B cell (primary cell): ENCODE measurements around the gene HEXD. TPM values are rescaled to one million over a fixed set of nuclear protein-coding genes. Genes with fewer than 3 reads are reported as not detected.

Experiments
- ATAC-seq: fragments of 200-7000 bp; cut with Tn5 transposase; one replicate; pipeline ENCODE4 v1.10.0; 2021; ENCODE audit warnings: low read depth, mild to moderate bottlenecking, moderate number of reproducible peaks, moderate library complexity
- CTCF ChIA-PET: fragments of 350-600 bp; sonication (Branson Sonifier 250); formaldehyde crosslinking; loops from one replicate; lab custom pipeline; 2021; ENCODE audit warnings: antibody characterized with exemption, inconsistent platforms; lab: Charles Lee
- POLR2A ChIA-PET: fragments of 350-600 bp; sonication (Branson Sonifier 250); formaldehyde crosslinking; loops from one replicate; lab custom pipeline; 2021; ENCODE audit warnings: antibody characterized with exemption; lab: Charles Lee
- DNase-seq: peaks from one replicate; pipeline ENCODE4 v3.0.0; 2013
- H2AFZ ChIP-seq: 2 replicates; pipeline ENCODE4 v1.6.1; 2012; ENCODE audit warnings: mild to moderate bottlenecking, low read depth, low read length; ENCODE audit not compliant: insufficient read depth, poor library complexity, severe bottlenecking
- H3K27ac ChIP-seq, 2 donors: 1 replicate in 1 of 2; 2 replicates in 1 of 2; pipeline ENCODE4 v1.5.1; 2012 to 2013; ENCODE audit warnings: low read length in 2 of 2, mild to moderate bottlenecking in 2 of 2, moderate library complexity in 1 of 2
- H3K27me3 ChIP-seq, 4 experiments: fragments of 200-600 bp in 1 of 4; sonication (generic) in 1 of 4; replicated peaks in 1 of 4; 1 replicate in 2 of 4; 2 replicates in 2 of 4; pipeline versions ENCODE4 v1.6.1 to v1.7.0; 2013 to 2016; ENCODE audit warnings: low read length in 3 of 4, mild to moderate bottlenecking in 2 of 4, mixed read lengths in 1 of 4, moderate library complexity in 1 of 4; ENCODE audit not compliant: insufficient read depth in 4 of 4, control insufficient read depth in 3 of 4; ENCODE audit errors: control extremely low read depth in 1 of 4
- H3K36me3 ChIP-seq, 2 experiments: replicated peaks in 1 of 2; 1 replicate in 1 of 2; 2 replicates in 1 of 2; pipeline versions ENCODE4 v1.6.1 to v1.7.1; 2013; ENCODE audit warnings: low read length in 1 of 2; ENCODE audit not compliant: insufficient read depth in 2 of 2, control insufficient read depth in 1 of 2; ENCODE audit errors: control extremely low read depth in 1 of 2, extremely low read depth in 1 of 2
- H3K4me1 ChIP-seq, 2 donors: fragments of 200-600 bp in 1 of 2; sonication (generic) in 1 of 2; 1 replicate in 1 of 2; 2 replicates in 1 of 2; pipeline versions ENCODE4 v1.5.1 to v1.6.1; 2013 to 2017; ENCODE audit warnings: low read length in 2 of 2; ENCODE audit not compliant: control insufficient read depth in 2 of 2, insufficient read depth in 2 of 2
- H3K4me2 ChIP-seq: replicated peaks from 2 replicates; pipeline ENCODE3; 2012; ENCODE audit warnings: mild to moderate bottlenecking, low read depth, low read length; ENCODE audit not compliant: poor library complexity, severe bottlenecking
- H3K4me3 ChIP-seq, 5 experiments: fragments of 200-600 bp in 1 of 5; sonication (generic) in 1 of 5; 1 replicate in 3 of 5; 2 replicates in 2 of 5; pipeline versions ENCODE4 v1.5.1 to v1.7.0; 2011 to 2016; ENCODE audit warnings: low read length in 4 of 5, mild to moderate bottlenecking in 4 of 5, low read depth in 2 of 5, control low read depth in 1 of 5, moderate library complexity in 1 of 5; ENCODE audit not compliant: insufficient read depth in 1 of 5; ENCODE audit errors: control extremely low read depth in 1 of 5, extremely low read depth in 1 of 5
- H3K79me2 ChIP-seq: fragments of 200-600 bp; sonication (generic); one replicate; pipeline ENCODE4 v1.6.0; 2016; ENCODE audit warnings: low read length; ENCODE audit not compliant: control insufficient read depth, insufficient read depth
- H3K9ac ChIP-seq: fragments of 200-600 bp; sonication (generic); 2 replicates; pipeline ENCODE4 v1.6.1; 2017; ENCODE audit warnings: mild to moderate bottlenecking, low read length, moderate library complexity
- H3K9me3 ChIP-seq, 3 donors: one replicate each; pipeline versions ENCODE4 v1.6.1 to v1.7.1; 2013; ENCODE audit warnings: low read length in 2 of 3; ENCODE audit not compliant: control insufficient read depth in 2 of 3, insufficient read depth in 1 of 3; ENCODE audit errors: control extremely low read depth in 1 of 3
- H4K20me1 ChIP-seq: 2 replicates; pipeline ENCODE4 v1.6.0; 2012; ENCODE audit warnings: mild to moderate bottlenecking, low read length; ENCODE audit not compliant: insufficient read depth, control insufficient read depth, poor library complexity, severe bottlenecking
- H3K27ac Mint-ChIP-seq: one replicate; pipeline ENCODE4 v1.8.0; 2021; ENCODE audit warnings: mixed read lengths
- H3K27me3 Mint-ChIP-seq: one replicate; pipeline ENCODE4 v1.8.0; 2021; ENCODE audit warnings: mixed read lengths
- H3K4me1 Mint-ChIP-seq: one replicate; pipeline ENCODE4 v1.8.0; 2021; ENCODE audit warnings: mixed read lengths
- H3K4me3 Mint-ChIP-seq: one replicate; pipeline ENCODE4 v1.8.0; 2021; ENCODE audit warnings: mixed read lengths
- H3K9me3 Mint-ChIP-seq: one replicate; pipeline ENCODE4 v1.8.0; 2022; ENCODE audit warnings: mixed read lengths; ENCODE audit not compliant: insufficient read depth
- EZH2 ChIP-seq: IDR thresholded peaks from 2 replicates; pipeline ENCODE4 v1.6.1; 2012; ENCODE audit warnings: borderline replicate concordance, low read depth, mild to moderate bottlenecking, moderate library complexity, low read length; ENCODE audit not compliant: insufficient read depth, poor library complexity, severe bottlenecking
- WGBS: methylation state at CpG from one replicate; pipeline ENCODE4 v1.1.5; 2013; ENCODE audit warnings: missing lambda C conversion rate; ENCODE audit not compliant: insufficient coverage; 5-methylcytosine and 5-hydroxymethylcytosine counted together
- intact Hi-C: fragments of 100-400 bp; cut with micrococcal nuclease; formaldehyde crosslinking; loops from one replicate; pipeline ENCODE4 v1.10.0; 2022
- polyA plus RNA-seq: library from polyadenylated mRNA; depleted of rRNA; stranded (reverse); fragments of >200 nt; gene quantifications from 2 replicates; pipeline ENCODE4 v1.2.3, GENCODE V29; 2012
- total RNA-seq, 2 donors: library from RNA; stranded (reverse); fragments of 120-200 nt in 1 of 2; gene quantifications; 1 replicate in 1 of 2; 2 replicates in 1 of 2; pipeline versions ENCODE4 v1.2.3 to v1.2.4, GENCODE V29; 2013 to 2022
- TF ChIP-seq, protein P1 (sequence below): fragments of 200-600 bp; IDR thresholded peaks from one replicate; pipeline ENCODE4 v1.8.0; 2022; ENCODE audit warnings: antibody characterized with exemption, mild to moderate bottlenecking

HEXD gene
- total and polyA plus RNA-seq, 2 donors (not counting 1 experiment from before 2014, with no cell fraction given): 128 to 317 TPM

DNA sequence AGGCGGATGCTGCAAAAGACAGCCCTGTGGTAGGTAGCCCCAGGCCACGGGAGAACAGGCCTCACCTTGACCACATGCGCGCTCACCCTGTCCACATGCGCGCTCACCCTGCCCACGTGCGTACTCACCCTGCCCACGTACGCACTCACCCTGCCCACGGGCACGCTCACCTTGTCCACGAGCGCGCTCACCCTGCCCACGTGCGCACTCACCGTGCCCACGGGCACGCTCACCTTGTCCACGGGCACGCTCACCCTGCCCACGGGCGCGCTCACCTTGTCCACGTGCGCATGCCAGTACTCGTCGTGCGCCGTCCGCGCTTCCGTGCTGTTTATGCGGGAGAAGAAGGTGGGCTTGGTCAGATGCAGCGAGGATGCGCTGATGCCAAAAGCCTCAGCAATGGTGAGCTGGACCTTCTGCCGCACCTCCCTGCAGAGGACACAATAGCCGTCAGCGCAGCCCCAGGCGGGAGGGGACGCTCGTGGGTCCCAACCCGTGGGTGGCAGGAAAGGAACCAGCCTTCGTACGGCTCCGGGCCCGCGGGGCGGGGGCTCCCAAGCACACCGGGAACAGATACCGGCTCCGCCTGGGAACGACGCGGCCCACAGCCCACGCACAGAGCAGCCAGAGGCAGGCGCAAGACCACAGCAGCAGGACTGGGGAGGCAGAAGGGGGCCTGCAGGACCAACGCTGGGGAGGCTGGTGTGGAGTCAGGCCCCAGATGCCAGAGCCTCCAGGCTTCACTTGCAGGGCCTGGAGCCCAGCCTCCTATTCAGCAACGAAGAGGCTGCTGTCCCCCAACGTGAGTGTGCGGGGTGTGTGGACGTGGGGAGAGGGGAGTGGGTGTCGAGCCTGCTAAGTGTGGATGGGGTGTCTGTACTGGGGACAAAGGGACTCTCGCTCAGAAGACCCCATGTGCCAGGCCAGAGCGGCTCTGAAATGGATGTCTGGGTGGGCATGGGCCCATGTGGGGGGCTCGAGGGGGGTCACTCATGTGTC, 14.2 kb upstream of the HEXD start:
- intact Hi-C loops: no loop called here
- peaks cover 18% of the 10 kb centered on the region for H3K4me1 Mint-ChIP-seq
- no peak for TF ChIP-seq EZH2
- TF ChIP-seq, protein P1, sequence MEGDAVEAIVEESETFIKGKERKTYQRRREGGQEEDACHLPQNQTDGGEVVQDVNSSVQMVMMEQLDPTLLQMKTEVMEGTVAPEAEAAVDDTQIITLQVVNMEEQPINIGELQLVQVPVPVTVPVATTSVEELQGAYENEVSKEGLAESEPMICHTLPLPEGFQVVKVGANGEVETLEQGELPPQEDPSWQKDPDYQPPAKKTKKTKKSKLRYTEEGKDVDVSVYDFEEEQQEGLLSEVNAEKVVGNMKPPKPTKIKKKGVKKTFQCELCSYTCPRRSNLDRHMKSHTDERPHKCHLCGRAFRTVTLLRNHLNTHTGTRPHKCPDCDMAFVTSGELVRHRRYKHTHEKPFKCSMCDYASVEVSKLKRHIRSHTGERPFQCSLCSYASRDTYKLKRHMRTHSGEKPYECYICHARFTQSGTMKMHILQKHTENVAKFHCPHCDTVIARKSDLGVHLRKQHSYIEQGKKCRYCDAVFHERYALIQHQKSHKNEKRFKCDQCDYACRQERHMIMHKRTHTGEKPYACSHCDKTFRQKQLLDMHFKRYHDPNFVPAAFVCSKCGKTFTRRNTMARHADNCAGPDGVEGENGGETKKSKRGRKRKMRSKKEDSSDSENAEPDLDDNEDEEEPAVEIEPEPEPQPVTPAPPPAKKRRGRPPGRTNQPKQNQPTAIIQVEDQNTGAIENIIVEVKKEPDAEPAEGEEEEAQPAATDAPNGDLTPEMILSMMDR: no peak
- peaks cover 2 to 24% of the 10 kb centered on the region in 2 experiments for H3K36me3 ChIP-seq
- ChIA-PET CTCF (no interaction called here), POLR2A (no interaction called here)
- H3K9me3 Mint-ChIP-seq: no peaks in the 10 kb centered on the region
- no peaks in the 10 kb centered on the region for H3K27me3 ChIP-seq
- H3K27me3 Mint-ChIP-seq: no peaks in the 10 kb centered on the region
- ATAC-seq: no peak
- no peak overlapping the region for H2AFZ ChIP-seq
- H3K4me2 ChIP-seq: no peak overlapping the region
- H3K4me1 ChIP-seq: peaks cover 12 to 25% of the 10 kb centered on the region in 2 donors
- no peak overlapping the region for H3K9ac ChIP-seq
- H3K9me3 ChIP-seq: no peaks in the 10 kb centered on the region
- H4K20me1 ChIP-seq: no peaks in the 10 kb centered on the region
- no peaks in the 10 kb centered on the region for H3K79me2 ChIP-seq
- H3K4me3 ChIP-seq: no peak overlapping the region
- no peak overlapping the region for H3K4me3 Mint-ChIP-seq
- no peak for DNase-seq
- WGBS: 98% methylated on average over 65 of the region's 67 CpGs
- no peak overlapping the region for H3K27ac Mint-ChIP-seq
- H3K27ac ChIP-seq: no peak overlapping the region

DNA sequence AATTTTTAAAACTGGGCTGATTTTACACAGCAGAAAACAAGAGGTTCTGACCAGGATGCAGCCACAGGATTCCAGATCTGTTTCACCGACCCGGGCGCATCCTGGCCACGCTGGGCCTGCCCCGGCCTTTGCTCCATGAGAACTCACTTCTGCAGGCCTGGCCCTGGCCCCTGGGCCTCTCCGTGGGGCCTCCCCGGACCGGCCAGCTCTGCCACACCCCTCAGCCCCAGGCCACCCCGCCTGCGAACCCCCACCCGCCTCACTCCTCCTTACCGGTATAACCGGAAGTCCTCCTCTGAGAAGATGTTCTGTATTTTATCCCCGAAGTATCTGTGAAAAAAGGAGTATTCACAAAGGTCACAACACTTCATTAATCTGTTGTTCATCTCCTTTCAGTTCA, 13.1 kb upstream of the HEXD start:
- no peaks in the 10 kb centered on the region for H3K9me3 Mint-ChIP-seq
- no peak overlapping the region for H3K27ac ChIP-seq
- H3K4me1 ChIP-seq: peaks cover 12 to 23% of the 10 kb centered on the region in 2 donors
- H3K79me2 ChIP-seq: peaks cover 6% of the 10 kb centered on the region
- peaks cover 2 to 22% of the 10 kb centered on the region in 2 experiments for H3K36me3 ChIP-seq
- no peaks in the 10 kb centered on the region for H3K9me3 ChIP-seq
- no peak overlapping the region for H3K27ac Mint-ChIP-seq
- ChIA-PET POLR2A (no interaction called here), CTCF (no interaction called here)
- H3K27me3 ChIP-seq: no peaks in the 10 kb centered on the region
- no peak overlapping the region for H2AFZ ChIP-seq
- H3K27me3 Mint-ChIP-seq: no peaks in the 10 kb centered on the region
- H4K20me1 ChIP-seq: peaks cover 4% of the 10 kb centered on the region
- H3K4me1 Mint-ChIP-seq: peaks cover 18% of the 10 kb centered on the region
- H3K4me3 ChIP-seq: no peak overlapping the region
- TF ChIP-seq EZH2: no peak
- TF ChIP-seq, protein P1: no peak
- ATAC-seq (no peak), DNase-seq (no peak)
- H3K4me2 ChIP-seq: no peak overlapping the region
- 94% methylated on average over 9 of the region's 14 CpGs for WGBS
- no peak overlapping the region for H3K9ac ChIP-seq
- no peak overlapping the region for H3K4me3 Mint-ChIP-seq
- intact Hi-C loops: no loop called here
